ENCODE results near the gene NATD1. TPM values are rescaled to one million over a fixed set of nuclear protein-coding genes. Genes with fewer than 3 reads are reported as not detected.

The NATD1 gene
- total RNA-seq, 1 donor from 2014 or later, result 1.7 TPM

GRCh38 chr17:21249920-21250703, 3.1 kb downstream of the NATD1 start:
- H3K4me3 Mint-ChIP-seq, result no peak overlapping the region
- CTCF ChIA-PET, result interaction anchor here (0.9 kb wide), 1 partner anchor 26 kb away, joined by 3 read pairs; no protein-coding TSS in a partner anchor
- H3K36me3 Mint-ChIP-seq (ENCODE audit: low read depth), result no peaks in the 10 kb centered on the region

GRCh38 chr17:21249086-21249795, 4.0 kb downstream of the NATD1 start:
- no peak for TF ChIP-seq CTCF (IDR thresholded peaks at IDR 0.05)
- ChIA-PET POLR2A (no interaction called here), CTCF (interaction anchor here (0.9 kb wide), 1 partner anchor 27 kb away, joined by 3 read pairs; no protein-coding TSS in a partner anchor)
- no peaks in the 10 kb centered on the region for H3K9me3 Mint-ChIP-seq
- no peaks in the 10 kb centered on the region for H3K27me3 Mint-ChIP-seq
- ATAC-seq (ENCODE audit: low read depth), result no peak
- no peak overlapping the region for H3K4me3 Mint-ChIP-seq
- H3K36me3 Mint-ChIP-seq (ENCODE audit: low read depth), result no peaks in the 10 kb centered on the region
- intact Hi-C loops (cut with micrococcal nuclease), result no loop called here
- no peak for DNase-seq
- H3K4me1 Mint-ChIP-seq, result peaks cover 18% of the 10 kb centered on the region
- H3K27ac Mint-ChIP-seq, result no peak overlapping the region

More at GRCh38 chr17:21249920-21250703, 3.1 kb downstream of the NATD1 start:
- H3K4me1 Mint-ChIP-seq, result peaks cover 21% of the 10 kb centered on the region
- no peaks in the 10 kb centered on the region for H3K9me3 Mint-ChIP-seq
- DNase-seq, result no peak
- TF ChIP-seq CTCF (IDR thresholded peaks at IDR 0.05), result no peak
- POLR2A ChIA-PET, result no interaction called here
- no peak overlapping the region for H3K27ac Mint-ChIP-seq
- H3K27me3 Mint-ChIP-seq, result no peaks in the 10 kb centered on the region
- intact Hi-C loops (cut with micrococcal nuclease), result no loop called here
- no peak for ATAC-seq (ENCODE audit: low read depth)

- H3K27ac Mint-ChIP-seq, result no peak overlapping the region
- H3K36me3 Mint-ChIP-seq (ENCODE audit: low read depth), result no peaks in the 10 kb centered on the region
- H3K9me3 Mint-ChIP-seq, result no peaks in the 10 kb centered on the region
- no peak for ATAC-seq (ENCODE audit: low read depth)
- H3K27me3 Mint-ChIP-seq, result no peaks in the 10 kb centered on the region
- ChIA-PET POLR2A (no interaction called here), CTCF (no interaction called here)
- intact Hi-C loops (cut with micrococcal nuclease), result no loop called here
- DNase-seq, result no peak
- peaks cover 11% of the 10 kb centered on the region for H3K4me1 Mint-ChIP-seq
- no peak overlapping the region for H3K4me3 Mint-ChIP-seq
- no peak for TF ChIP-seq CTCF (IDR thresholded peaks at IDR 0.05)
These were observed 4.7 kb downstream of the NATD1 start for GRCh38 chr17:21248500-21248899.

GRCh38 chr17:21247552-21248258, 5.5 kb downstream of the NATD1 start:
- H3K27ac Mint-ChIP-seq, result no peak overlapping the region
- POLR2A ChIA-PET, result no interaction called here

More at GRCh38 chr17:21247552-21248258, 5.5 kb downstream of the NATD1 start:
- ATAC-seq (ENCODE audit: low read depth) (no peak), DNase-seq (no peak)
- CTCF ChIA-PET, result no interaction called here
- intact Hi-C loops (cut with micrococcal nuclease), result no loop called here
- Mint-ChIP-seq H3K4me1 (peaks cover 9% of the 10 kb centered on the region), H3K36me3 (ENCODE audit: low read depth) (no peaks in the 10 kb centered on the region), H3K9me3 (no peaks in the 10 kb centered on the region), H3K27me3 (no peaks in the 10 kb centered on the region), H3K4me3 (no peak overlapping the region)
- no peak for TF ChIP-seq CTCF (IDR thresholded peaks at IDR 0.05)
